ENCODE data around the gene SORCS3.

The SORCS3 gene

GRCh38 chr10:105207476-105207995, 566.4 kb downstream of the SORCS3 start:
- DNase-seq: no peak

DNA sequence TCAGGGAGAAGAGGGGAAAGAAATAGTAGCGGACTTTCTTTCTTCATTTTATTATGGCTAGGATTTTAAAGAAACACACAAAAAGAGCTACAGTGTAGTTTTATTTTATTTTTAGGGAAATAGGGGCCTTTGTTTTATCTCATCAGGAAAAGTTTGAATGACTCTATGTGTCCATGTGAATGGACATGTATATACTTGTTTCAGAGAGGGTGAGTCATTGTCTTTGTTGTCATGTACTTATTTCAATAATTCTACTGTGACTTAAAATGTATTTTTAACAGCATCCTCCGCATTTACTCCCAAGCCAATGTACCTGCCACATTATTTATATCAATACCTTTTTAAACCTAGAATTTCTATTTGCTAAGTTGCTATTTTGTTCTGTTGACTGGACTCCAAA, 569.5 kb downstream of the SORCS3 start:
- no peak for DNase-seq

DNA sequence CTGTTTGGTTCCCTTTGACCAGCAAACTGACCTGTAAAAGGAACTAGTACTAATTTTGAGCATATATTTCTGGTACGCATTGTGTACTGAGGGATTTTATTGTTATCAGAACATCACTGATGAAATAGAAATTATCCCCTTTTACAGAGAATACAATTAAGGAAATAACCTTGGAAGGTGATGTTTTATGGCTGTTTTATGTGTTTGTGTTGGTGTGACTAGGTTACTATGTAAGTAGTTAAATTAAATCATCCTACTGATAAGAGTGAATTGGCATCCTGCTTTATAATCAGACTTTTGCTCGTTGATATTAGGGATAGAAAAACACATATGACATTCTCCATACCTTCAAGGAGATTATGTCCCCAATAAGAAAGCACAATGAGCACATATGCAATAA, 596.6 kb downstream of the SORCS3 start:
- no peak for DNase-seq

DNA sequence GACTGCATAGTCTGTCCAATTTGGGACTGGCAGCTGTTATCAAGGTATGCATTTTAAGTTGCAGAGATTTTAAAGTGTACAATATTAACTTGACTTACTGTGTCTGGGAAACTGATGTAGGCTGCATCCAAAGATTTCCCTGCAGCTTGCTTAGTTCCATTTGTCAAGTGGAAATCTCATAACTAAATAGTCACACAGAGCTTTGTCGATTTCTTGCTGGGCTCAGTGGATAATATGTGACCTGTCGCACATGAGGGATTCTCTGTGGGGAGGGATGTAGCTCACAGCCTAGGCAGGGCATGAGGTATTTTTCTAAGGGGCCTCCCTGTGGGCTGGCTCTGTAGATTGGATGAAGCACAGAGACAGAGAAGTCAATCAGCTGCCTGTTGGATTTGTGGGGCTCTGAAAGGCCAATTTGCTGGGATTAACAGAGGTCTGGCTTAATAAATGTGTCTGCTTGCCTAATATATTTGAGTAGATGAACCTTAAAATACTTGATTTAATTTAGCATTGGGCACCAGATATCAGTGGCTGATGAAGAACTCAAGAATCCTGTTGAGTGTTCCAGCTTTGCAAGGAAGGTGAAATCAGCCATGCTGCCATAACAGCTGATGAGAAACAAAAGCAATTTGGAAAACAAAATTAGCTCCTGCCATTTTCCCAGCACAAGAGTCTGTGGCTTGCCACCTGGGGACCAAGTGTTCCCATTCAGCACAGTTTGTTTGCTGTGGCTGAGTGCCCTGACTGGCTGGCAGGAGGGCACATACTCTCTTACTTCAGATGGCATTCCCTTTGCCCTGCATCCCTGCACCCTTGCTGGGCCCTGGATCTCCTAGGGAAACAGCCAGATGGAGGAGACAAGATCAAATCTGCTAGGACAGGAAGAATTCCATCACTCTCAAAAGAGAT, 598.5 kb downstream of the SORCS3 start:
- DNase-seq: peak; percentile 41

- no peak for DNase-seq
These were observed 600.2 kb downstream of the SORCS3 start for GRCh38 chr10:105241254-105241653.

DNA sequence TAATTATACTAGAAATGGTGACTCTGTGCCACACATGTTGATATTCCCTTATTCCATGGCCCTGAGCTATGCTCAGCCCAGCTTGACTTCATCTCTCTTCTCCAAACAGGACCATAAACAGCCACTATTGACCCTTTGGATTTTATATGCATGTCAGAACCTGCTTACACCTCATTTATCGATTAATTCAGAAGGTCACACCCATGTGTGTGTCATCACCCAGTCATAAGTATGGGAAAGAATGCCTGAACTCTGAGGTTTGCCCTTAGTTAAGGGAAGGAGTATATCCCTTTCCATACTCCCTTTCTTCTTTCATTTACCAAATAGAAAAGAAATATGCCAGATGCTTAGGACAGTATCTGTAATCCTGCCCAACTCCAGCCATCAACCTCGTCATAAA, 602.3 kb downstream of the SORCS3 start:
- no peak for DNase-seq

DNA sequence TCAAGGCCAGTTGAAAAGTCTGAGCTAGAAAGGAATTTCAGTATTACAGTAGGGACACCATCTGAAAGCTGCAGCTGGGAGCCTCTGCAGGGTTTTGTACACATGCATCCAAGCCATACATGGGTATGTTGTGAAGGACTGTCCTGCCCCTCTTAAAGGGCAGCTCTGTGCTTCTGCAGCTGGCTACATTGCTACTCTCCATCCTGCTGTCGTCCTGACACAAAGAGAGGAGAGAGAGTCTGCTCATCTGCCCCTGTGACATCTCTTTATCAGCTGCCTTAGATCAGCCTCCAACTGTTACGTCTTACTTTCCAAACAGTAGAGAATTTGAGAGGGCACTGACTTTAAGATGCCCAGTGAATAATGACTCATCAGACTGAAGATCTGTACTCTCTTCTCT, 602.7 kb downstream of the SORCS3 start:
- DNase-seq: no peak

GRCh38 chr10:105247831-105248499, 606.9 kb downstream of the SORCS3 start:
- DNase-seq: no peak

- DNase-seq: no peak
These were observed 611.8 kb downstream of the SORCS3 start for GRCh38 chr10:105252911-105253310.

GRCh38 chr10:105253515-105254212, 612.6 kb downstream of the SORCS3 start:
- DNase-seq: no peak

DNA sequence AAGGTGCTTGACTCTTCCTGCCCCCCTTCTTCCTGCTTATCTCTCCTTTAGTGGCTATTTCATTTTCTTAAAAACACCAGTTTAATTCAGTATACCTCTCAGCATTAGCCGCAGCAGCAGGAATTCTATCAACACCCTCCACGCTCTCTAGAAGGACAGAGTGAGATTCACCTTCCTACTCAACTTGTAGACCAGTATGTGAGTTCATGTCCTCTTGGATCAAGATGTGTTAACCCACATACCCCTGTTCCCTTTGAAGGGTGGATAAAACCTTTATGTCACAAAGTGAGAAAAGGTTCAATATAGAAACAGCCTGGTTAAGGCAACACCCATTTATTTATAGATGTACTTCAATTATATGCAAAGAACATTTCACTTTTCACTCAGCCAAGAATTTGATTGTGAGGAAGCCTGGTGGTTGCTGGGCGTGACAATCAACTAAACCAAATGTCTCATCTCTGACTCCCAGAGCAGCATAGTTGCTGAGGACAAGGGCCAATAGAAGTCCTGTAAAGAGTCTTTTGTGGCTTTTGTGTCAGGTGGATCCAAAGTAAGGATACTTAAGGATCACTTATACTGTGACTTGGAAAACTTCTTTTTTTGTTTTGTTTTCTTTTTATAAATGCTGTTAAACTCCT, 617.1 kb downstream of the SORCS3 start:
- no peak for DNase-seq

DNA sequence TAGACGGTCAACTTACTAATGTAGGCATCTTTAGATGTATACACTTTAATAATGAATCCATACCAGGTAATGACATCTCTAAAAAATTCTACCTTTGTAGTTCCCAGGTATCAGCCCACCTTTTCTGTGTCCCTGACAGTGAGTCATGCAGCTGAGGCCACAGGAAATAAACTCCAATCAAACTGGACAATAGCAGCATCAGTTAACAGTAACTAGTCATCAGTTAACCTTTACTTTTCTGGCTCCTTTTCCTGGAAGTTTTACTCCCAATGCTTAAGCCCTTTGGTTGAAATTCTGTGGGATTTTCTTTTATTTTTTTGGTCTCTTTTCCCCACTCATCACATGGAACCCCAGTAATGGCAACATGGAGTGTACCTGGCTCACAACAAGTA, 617.6 kb downstream of the SORCS3 start:
- no peak for DNase-seq

- DNase-seq: no peak
These were observed 618.1 kb downstream of the SORCS3 start for GRCh38 chr10:105259201-105259600.

GRCh38 chr10:105262666-105263065, 621.6 kb downstream of the SORCS3 start:
- DNase-seq: no peak

GRCh38 chr10:105266966-105267539, 626.0 kb downstream of the SORCS3 start:
- no peak for DNase-seq

DNA sequence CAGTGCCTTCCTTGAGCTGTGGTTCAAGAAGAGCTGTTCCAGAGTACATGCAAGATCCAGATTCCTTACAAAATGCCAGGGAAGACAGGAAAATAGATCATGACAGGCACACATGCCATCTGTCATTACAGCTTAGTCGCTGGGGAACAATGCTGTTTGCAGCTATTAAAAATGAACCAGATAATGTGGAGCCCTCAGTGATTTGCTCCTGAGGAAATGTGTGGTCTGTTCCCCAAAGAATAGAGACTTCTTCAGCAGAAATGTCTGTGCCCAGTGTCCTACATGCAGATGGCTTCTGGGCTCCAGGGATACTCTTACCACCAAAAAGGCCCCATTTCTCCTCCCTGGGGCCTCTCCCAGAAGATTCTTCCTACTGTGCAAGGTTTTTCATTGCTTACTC, 627.9 kb downstream of the SORCS3 start:
- no peak for DNase-seq

- DNase-seq: no peak
These were observed 628.6 kb downstream of the SORCS3 start for GRCh38 chr10:105269689-105270088.

GRCh38 chr10:105274556-105275070, 633.5 kb downstream of the SORCS3 start:
- no peak for DNase-seq

GRCh38 chr10:105278439-105278838, 637.3 kb downstream of the SORCS3 start:
- DNase-seq: no peak

DNA sequence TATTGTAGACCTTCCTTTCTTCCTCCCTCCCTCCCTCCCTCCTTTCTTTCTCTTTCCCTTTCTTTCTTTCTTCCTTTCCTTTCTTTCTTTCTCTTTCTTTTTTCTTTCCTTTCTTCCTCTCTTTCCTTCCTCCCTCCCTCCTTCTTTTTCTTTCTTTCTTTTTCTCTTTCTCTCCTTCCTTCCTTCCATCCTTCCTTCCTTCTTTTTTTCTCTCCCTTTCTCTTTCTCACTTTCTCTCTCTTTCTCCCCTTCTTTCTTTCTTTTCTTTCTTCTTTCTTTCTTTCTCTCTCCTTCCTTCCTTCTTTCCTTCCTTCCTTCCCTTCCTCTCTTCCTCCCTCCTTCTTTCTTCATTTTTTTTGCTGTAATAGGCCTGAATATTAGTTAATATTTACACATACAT, 638.0 kb downstream of the SORCS3 start:
- no peak for DNase-seq

- no peak for DNase-seq
These were observed 639.8 kb downstream of the SORCS3 start for GRCh38 chr10:105280895-105281294.

GRCh38 chr10:105284476-105285215, 643.6 kb downstream of the SORCS3 start:
- DNase-seq: no peak
